HG03095 (cell line): ENCODE data around the gene IFI44L.

ENCODE experiments used
- ATAC-seq: cut with Tn5 transposase; IDR thresholded peaks from one replicate; pipeline ENCODE4 v1.9.1; 2021; ENCODE audit warnings: moderate library complexity; ENCODE audit not compliant: unreplicated experiment

The IFI44L gene

DNA sequence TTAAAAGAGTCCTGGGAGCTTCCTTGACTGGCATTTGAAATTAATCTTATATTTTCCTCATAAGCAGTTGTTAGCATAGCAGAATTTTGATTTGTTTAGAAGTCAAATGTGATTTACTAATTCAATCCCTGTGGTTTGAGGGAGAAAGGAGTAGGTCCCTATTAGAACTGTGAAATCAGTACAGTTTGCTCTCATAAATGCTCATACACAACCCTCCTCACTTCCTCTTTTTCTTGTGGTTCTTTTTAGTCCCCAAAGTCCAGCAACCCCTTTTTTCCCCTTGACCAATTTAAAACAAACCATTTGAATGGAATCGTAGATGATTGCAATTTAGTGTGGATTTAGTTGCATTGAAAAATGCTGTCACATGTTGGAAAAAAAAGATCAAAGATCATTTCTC is 20.2 kb downstream of the IFI44L start:
- ATAC-seq = peak; percentile 62

GRCh38 chr1:78641558-78641957 is 21.3 kb downstream of the IFI44L start:
- ATAC-seq = no peak

DNA sequence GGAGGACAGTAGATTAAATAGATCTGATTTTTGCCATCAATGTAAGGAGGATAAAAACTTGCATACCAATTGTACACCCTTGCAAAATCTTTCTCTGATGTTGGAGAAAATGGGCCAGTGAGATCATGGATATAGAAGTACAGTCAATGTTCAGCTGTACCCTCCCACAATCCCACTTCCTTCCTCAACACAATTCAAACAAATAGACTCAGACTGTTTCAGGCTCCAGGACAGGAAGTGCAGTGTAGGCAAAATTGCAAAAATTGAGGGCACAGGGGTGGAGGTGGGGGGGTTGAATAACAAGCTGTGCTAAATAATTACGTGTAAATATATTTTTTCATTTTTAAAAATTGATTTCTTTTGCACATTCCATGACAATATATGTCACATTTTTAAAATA is 25.5 kb downstream of the IFI44L start:
- ATAC-seq = no peak

DNA sequence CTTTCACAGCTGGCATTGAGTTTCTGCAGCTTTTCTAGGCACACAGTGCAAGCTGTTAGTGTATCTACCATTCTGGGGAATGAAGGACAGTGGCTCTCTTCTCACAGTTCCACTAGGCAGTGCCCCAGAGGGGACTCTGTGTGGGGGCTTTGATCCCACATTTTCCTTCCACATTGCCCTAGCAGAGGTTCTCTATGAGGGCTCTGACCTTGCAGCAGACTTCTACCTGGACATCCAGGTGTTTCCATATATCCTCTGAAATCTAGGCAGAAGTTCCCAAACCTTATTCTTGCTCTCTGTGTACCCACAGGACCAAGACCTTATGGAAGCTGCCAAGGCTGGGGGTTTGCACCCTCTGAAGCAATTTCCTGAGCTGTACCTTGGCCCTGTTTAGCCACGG is 27.0 kb downstream of the IFI44L start:
- no peak for ATAC-seq

GRCh38 chr1:78649628-78650027 is 29.4 kb downstream of the IFI44L start, which contains the start of gene IFI44:
Gene IFI44 (plus strand): TSS chr1:78649831. CDS start chr1:78650196, 365 bp downstream.
- peak; percentile 77 for ATAC-seq

GRCh38 chr1:78650114-78650660 is 29.9 kb downstream of the IFI44L start:
- no peak for ATAC-seq

- ATAC-seq = peak; percentile 55
Observed at GRCh38 chr1:78651241-78651640, 31.0 kb downstream of the IFI44L start.

- no peak for ATAC-seq
Observed at GRCh38 chr1:78652019-78652560, 31.8 kb downstream of the IFI44L start.

DNA sequence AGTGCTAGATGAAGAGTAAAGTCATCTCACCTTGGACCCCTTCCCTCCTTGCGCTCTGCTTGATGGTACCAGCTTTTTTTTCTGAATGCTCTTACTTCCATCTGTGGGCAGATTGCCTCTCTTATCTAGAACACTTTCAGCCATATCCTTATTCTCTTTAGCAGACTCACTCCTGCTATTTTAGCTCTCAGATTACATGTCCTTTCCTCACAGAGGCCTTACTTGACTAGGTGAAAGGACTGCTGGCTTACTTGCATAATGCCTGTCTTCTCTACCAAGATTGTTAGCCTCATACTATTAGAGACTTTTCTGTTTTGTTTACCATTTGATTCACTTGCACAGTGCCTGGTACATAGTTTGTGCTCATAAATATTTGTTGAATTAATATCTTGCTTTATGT is 38.7 kb downstream of the IFI44L start:
- no peak for ATAC-seq

GRCh38 chr1:78663923-78664322 is 43.7 kb downstream of the IFI44L start:
- no peak for ATAC-seq

DNA sequence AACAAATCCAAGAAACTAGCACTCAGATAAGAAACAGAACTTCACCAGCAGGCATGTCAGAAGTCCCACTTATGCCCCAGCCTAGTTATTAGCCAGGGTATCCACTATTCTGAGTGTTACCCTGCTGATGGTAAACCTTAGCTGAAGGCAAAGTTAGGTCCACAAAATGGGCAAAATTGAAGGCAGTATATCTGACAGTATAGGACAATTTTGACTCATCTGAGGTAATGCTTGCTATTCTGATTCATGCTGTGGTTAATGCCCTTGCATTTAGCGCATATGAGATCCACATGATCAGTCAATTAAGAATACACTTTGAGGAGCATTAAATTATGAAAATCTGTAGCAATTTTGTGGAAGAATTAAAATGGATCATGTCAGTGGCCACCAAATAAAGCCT is 44.5 kb downstream of the IFI44L start:
- ATAC-seq = no peak

GRCh38 chr1:78665809-78666208 is 45.6 kb downstream of the IFI44L start:
- no peak for ATAC-seq

DNA sequence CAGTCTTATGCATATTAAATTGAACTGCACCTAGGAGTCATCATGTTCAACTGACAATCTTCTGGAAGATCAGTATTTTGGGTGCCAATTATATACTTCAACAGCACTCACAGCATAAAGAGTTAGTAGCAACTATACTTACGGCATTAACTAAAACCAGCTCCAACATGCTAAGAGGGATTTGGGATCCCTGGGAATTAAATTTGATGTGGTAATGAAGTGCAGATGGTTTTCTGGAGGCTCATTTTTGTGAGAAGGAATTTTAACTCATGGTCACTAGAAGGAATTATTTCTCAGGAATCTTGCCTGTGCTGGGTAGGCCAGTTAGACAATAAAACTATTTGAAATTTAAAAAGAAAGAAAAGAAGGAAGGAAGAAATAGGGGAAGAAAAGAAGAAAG is 47.7 kb downstream of the IFI44L start:
- no peak for ATAC-seq

- ATAC-seq = no peak
Observed at GRCh38 chr1:78668427-78668826, 48.2 kb downstream of the IFI44L start.

DNA sequence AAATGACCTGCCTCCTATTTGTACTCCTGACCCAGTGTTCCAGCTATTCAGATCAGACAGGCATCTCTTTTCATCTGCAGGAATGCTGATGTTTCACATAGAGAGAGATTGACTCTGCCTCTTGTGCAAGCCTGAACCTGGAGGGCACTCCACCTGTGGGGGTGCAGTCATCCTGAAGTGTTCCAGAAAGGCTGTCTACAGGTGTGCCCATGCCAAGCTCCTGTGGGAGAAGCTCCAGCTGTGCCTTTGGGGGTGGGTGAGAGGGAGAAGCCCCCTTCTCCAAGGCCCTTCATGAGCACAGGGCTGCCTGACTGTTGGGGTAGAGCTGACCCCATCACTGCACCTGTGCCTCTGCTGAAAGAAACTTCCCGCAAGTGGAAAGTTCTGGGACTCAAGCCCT is 52.2 kb downstream of the IFI44L start:
- ATAC-seq = no peak

GRCh38 chr1:78673120-78673519 is 52.9 kb downstream of the IFI44L start:
- ATAC-seq = no peak

DNA sequence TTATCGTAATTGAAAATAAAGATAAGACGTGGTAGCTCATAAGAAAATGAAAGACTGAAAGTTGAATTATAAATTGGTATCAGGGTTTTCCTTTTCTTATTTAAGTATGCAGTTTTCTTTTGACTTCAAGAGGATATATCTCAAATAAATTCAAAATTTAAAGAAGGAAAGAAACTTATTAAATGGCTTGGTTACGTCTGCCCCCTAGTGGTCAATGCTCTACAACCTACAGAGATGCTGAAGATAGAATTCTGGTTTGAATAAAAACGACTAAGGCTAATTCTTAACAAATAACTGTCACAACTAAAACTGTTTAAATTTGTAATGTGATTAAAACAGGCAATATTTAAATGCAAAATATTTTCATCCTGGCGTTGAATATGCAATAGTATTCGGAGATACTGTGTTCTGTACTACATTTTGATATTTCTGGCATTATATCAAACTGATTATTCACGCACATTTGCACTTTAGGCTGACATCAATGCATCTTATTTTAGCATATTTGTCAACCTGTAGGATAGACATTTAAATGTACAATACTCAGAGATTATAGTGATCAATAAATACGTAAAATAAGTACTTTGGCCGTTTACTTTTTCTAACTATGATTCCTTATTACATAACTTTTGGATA is 56.2 kb downstream of the IFI44L start:
- no peak for ATAC-seq

- ATAC-seq = no peak
Observed at GRCh38 chr1:78676993-78677392, 56.7 kb downstream of the IFI44L start.

DNA sequence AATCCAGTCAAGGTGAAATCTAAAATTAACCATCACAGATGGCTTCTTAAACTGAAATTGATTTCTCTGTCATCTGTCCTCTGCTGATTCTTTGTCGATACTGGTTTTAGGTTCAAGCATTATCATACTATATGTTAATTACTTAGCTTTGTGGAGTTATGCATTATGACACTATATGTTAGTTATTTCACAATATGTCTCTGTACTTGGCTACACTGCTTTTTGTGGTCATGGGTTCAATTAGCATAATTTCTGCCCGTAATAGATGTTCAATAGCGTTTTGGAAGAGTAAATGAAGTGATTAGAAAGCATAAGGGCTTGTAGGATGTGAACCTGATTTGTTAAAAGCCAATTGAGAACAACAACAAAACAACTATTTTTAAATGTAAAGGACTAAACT is 57.5 kb downstream of the IFI44L start:
- ATAC-seq = no peak

- peak; percentile 65 for ATAC-seq
Observed at GRCh38 chr1:78678324-78678723, 58.1 kb downstream of the IFI44L start.

DNA sequence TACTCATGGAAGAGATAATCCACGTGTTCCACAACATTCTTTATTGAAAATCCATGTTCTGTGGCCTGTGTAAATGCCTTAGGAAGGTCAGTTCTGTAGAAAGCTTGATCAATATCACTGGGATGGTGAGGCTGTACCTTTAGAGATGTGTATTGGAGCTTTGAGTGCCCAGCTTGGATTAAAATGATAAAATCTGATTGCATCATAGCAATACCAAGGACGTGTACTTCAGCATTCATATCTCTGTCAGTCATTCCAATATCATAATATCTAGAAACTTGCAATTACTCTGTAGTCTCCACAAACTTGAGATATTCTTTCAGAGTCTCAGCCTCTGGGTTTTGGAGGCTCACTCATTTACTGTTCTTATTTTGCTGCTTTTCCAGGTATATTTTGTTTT is 61.0 kb downstream of the IFI44L start:
- ATAC-seq = no peak

DNA sequence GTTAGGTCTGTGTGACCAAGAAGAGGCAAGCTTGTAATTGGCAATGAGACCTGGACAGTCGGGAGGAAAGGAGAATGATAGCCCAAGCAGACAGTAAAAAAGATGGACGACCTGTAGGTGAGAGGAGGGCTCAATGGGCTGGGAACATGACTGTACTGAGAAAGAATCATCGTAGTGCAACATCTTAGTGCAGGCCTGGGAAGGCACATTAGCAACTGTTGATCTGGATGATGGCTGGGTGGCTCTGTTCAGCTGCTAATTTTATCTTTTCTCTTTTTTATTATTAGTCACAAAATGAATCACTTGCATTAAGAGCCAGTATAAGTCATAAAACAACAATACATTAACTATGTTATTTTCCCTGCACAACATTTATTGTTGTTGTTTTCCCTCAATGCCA is 62.2 kb downstream of the IFI44L start:
- no peak for ATAC-seq

DNA sequence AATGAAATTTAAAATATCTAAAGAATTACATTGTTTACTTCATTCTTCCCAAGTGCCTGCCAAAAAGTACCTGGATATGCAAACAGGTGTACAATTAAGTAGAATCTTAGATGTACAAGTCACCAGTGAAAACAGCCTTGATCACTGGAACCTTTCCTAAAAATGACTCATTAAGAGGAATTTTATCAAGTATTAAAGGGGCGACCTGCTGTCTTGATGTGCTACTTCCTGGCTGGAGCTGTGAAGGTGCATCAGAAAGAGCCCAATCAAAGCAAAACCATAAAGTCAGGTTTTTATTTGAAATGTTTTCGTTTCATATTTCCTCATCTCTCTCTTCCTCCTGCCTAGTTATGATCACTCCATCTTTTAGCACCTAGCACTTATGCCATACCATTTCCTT is 62.8 kb downstream of the IFI44L start:
- no peak for ATAC-seq
